Hematopoietic multipotent progenitor cell (in vitro differentiated cells): ENCODE data around the gene CCDC120. TPM values are rescaled to one million over a fixed set of nuclear protein-coding genes. Genes with fewer than 3 reads are reported as not detected.

Experiments used
- DNase-seq, 3 donors: peaks; one replicate each; pipeline ENCODE4 v3.0.0-alpha.2; 2011 to 2015; ENCODE audit warnings: low read depth in 2 of 3, low spot score in 2 of 3
- total RNA-seq: library from RNA; depleted of rRNA; stranded (reverse); fragments of >200 nt; gene quantifications from one replicate; pipeline ENCODE4 v1.2.3, GENCODE V29; 2012

Gene CCDC120
- total RNA-seq, 1 donor: 3.5 TPM

GRCh38 chrX:49061916-49062315 lies 3.1 kb downstream of the CCDC120 start:
- no peak for DNase-seq

GRCh38 chrX:49063715-49064114 lies 4.9 kb downstream of the CCDC120 start:
- no peak for DNase-seq

GRCh38 chrX:49064303-49064702 lies 5.5 kb downstream of the CCDC120 start:
- no peak for DNase-seq

GRCh38 chrX:49064735-49065134 lies 5.9 kb downstream of the CCDC120 start:
- DNase-seq: no peak

- DNase-seq: no peak
These were observed 7.5 kb downstream of the CCDC120 start for GRCh38 chrX:49066278-49066677.

GRCh38 chrX:49066690-49067089 lies 7.9 kb downstream of the CCDC120 start:
- no peak for DNase-seq

GRCh38 chrX:49067285-49068120 lies 8.7 kb downstream of the CCDC120 start:
- DNase-seq: no peak

- DNase-seq: no peak
These were observed 10.2 kb downstream of the CCDC120 start for GRCh38 chrX:49069038-49069437.

- no peak for DNase-seq
These were observed 12.2 kb downstream of the CCDC120 start for GRCh38 chrX:49070988-49071387.

- DNase-seq: no peak
These were observed 13.3 kb downstream of the CCDC120 start for GRCh38 chrX:49071877-49072711.

GRCh38 chrX:49072712-49073095 lies 13.9 kb downstream of the CCDC120 start:
- no peak for DNase-seq

GRCh38 chrX:49073601-49074575 lies 15.1 kb downstream of the CCDC120 start, which contains the start of gene PRAF2:
PRAF2 (minus strand) TSS chrX:49074002; CDS start chrX:49073987, 15 bp downstream.
- peak; percentile 61 to 88 (median 84) for DNase-seq

GRCh38 chrX:49075347-49075746 lies 16.5 kb downstream of the CCDC120 start:
- DNase-seq: peak in 1 of 3 donors; percentile 13

GRCh38 chrX:49077941-49078340 lies 19.1 kb downstream of the CCDC120 start:
- no peak for DNase-seq

- peak; percentile 31 to 80 (median 74) for DNase-seq
These were observed 21.0 kb downstream of the CCDC120 start, which contains the start of gene WDR45 for GRCh38 chrX:49079489-49080428. WDR45 (minus strand) TSS chrX:49079887; CDS start chrX:49078095, 1,792 bp downstream.

- no peak for DNase-seq
These were observed 23.6 kb downstream of the CCDC120 start for GRCh38 chrX:49082271-49082871.

GRCh38 chrX:49089553-49089952 lies 30.8 kb downstream of the CCDC120 start:
- DNase-seq: no peak

- DNase-seq: no peak
These were observed 37.6 kb downstream of the CCDC120 start for GRCh38 chrX:49096419-49096818.
